GM18502 (cell line): ENCODE data around the gene ARMC7.
A peak's percentile ranks its signal among the peaks of the same experiment; 100 is the strongest.

Experiments used
- ATAC-seq: cut with Tn5 transposase; IDR thresholded peaks from one replicate; pipeline ENCODE4 v1.9.1; 2021; ENCODE audit warnings: mild to moderate bottlenecking; ENCODE audit not compliant: unreplicated experiment, poor library complexity

Gene ARMC7

GRCh38 chr17:75097865-75098264, 11.9 kb upstream of the ARMC7 start:
- ATAC-seq: no peak

GRCh38 chr17:75098861-75099260, 10.9 kb upstream of the ARMC7 start:
- ATAC-seq: no peak

DNA sequence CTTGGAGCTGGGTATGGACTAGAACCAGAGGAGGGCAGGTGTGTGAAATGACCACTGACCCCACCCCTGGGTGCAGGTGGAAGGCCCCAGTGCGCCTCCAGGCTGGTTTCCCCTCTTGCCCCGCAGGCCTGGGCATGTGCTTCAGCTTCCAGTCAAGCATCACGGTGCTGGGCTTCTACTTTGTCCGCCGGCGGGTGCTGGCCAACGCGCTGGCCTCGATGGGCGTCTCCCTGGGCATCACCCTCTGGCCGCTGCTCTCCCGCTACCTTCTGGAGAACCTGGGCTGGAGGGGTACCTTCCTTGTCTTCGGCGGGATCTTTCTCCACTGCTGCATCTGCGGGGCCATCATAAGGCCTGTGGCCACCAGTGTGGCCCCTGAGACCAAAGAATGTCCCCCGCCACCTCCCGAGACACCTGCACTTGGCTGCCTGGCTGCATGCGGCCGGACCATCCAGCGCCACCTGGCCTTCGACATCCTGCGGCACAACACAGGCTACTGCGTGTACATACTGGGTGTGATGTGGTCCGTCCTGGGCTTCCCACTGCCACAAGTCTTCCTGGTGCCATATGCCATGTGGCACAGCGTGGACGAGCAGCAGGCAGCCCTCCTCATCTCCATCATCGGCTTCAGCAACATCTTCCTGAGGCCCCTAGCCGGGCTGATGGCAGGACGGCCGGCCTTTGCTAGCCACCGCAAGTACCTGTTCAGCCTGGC, 9.7 kb upstream of the ARMC7 start:
- ATAC-seq: no peak

GRCh38 chr17:75102385-75102821, 7.4 kb upstream of the ARMC7 start:
- ATAC-seq: no peak

DNA sequence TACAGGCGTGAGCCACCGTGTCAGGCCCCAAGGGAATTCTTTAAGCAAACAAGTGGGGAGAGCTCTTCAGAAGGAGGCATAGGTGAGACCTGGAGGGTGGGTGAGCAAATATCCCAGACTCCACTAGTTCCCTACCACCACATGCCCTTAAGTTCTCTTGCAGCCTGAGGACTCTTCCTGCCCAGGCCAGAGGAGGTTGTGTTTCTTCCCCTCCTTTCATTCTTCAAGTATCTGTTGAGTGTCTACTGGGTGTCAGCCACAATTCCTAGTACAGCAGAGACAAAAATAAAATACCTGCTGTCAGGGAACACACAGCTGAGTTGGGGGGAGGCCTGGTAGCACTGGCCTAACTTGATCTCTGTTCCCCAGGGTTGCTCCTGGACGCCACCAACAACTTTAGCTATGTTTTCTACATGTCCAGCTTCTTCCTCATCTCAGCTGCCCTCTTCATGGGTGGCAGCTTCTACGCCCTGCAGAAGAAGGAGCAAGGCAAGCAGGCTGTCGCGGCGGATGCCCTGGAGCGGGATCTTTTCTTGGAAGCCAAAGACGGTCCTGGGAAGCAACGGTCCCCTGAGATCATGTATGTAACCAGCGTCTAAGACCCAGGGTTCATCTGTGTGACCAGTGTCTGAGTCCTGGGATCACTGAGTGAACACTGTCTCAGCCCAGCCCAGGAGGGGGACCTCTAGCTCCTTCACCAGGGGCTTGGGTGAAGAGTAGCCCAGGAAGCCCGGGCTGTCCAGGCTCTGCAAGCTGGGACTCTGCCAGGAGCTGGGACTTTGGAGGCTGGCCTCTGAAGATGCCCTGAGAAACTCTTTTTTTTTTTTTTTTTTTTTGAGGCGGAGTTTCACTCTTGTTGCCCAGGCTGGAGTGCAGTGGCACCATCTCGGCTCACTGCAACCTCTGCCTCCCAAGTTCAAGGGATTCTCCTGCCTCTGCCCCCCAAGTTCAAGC, 5.9 kb upstream of the ARMC7 start:
- ATAC-seq: no peak

DNA sequence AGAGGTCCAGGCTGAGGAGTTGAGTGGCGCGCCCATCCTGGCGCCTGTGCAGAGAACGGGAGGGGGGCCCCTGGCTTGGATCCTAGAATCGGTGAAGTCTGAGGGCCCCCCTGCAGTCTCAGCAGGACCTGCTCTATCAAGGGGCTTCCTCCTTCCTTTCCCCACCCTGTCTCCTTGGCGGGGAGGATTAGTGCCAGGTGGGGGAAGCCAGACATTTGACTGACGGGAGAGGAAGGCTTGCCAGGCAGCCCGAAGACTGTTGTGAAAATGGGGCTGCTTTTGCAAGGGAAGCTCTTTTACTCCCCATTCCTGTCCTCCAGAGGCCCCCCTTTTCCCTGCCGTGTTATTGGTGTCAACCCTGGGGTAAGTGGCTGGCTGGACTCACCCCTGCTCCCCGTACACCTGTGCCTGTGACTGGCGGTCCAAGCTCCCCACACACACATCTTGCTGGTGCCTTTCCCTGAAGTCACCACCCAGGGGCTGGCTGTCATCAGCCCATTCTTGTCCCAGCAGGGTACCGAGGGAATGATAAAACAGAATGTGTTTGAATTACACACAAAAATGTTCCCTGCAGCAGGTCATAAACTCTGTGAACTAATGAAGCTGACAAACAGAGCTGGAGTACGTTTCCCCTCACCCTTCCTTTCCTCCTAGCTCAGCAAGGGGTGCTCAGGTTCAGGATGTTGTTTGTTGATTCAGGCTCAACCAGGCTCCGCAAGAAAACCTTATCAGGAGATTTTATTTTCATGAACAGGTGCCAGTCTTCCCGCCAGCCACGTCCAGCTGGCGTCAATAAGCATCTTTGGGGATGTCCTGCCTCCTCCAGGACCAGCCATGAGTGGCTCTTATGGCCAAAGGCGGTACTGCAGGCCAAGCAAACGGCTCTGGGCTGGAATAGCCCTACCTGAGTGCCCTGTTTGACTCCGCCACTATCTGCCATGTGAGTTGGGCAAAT, 4.4 kb upstream of the ARMC7 start:
- no peak for ATAC-seq

GRCh38 chr17:75108193-75108592, 1.6 kb upstream of the ARMC7 start:
- no peak for ATAC-seq

GRCh38 chr17:75109046-75109406, 743 bp upstream of the ARMC7 start:
- ATAC-seq: no peak

GRCh38 chr17:75110234-75110937, 617 bp downstream of the ARMC7 start:
- ATAC-seq: no peak

DNA sequence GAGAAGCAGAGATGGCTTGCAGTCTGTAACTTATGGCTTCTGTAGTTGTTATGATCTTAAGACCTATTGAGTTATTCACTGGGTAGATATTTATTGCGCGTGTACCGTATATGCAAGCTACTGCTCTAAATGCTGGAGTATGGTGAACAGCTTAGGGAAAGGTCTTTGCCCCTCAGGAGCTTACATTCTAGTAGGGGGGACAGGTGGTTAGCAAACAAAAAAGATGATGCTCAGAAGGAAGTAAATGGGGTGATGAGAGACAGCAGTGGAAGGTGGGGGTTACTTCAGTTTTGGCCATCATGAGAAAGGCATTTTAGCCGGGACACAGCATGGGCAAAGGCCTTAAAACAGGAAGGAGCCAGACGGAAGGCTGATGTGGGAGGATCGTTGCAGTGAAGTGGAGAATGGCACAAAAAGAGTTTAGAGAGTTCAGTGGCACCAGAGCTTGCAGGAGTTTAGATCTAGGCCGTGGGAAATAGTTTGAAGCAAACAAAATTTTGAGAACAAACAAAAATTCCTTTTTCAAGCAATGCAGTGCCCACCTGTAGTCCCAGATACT, 2.1 kb downstream of the ARMC7 start:
- ATAC-seq: no peak

DNA sequence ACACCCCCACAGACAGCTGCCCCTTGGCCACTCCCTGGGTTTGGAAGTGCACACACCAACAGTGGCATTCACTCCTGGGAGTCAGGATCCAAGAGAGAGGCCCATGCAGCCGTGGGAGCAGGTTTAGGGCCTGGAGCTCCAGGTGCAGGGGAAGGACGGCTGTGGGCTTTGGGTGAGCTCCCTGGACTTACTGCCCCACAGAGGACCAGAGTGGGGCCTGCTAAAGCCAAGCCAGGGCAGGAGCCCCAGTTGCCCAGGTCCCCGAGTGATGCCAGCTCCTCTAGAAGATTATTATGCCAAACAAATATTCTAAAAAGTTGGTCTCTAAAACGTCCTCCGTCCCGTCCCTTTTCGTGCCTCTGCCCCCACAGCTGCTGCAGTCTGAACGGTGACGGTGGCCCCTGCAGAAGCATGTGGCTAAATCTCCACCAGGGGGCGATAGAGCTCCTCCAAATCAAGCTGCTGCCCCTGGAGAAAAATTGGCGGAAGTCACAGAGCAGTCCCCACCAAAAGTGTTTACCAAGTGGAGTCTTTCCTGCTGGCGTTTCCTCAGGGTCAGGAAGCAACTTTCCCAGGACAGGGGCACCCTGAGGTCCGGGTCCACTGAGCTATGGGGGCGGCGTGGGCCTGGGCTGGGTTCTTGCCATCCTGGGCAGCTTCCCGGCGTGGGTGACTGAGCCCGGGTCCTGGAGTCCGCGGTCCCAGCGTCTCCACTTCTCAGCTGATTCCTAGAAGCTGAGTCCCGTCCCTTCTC, 4.2 kb downstream of the ARMC7 start:
- ATAC-seq: peak; percentile 56

DNA sequence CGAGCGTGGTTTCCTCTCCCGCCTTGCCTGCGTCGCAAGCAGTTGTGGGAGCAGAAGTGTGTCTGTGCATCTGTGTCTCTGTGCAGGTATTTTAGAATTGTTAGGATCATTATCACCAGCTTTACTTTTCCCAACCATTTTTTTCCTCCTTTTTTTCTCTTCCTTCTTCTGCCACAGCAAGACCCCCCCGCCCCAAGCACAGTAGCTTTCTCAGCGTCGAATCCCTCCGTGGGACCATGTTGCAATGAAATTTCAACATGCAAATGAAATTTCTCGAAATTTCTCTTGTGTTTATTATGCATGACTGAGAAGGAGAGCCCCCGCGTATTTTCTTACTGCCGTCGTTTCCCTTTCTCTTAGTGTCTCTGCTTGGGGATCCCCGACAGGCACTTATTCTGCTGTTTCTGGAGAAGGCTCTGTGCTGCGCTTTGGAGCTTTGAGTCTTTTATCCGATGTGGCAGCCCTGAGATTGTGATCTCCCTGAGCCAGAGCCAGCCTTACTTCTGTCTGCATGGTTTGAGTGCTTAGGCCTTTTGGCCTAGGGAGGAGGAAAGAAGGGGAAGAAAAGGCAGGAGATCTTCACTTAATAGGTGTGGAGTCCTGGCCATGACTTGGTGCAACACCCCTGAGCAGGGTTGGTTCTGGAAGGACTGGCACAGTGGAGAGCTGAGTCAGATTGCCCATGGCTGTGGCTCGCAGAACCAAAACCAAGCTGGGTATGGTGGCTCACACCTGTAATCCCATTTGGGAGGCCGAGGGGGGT, 5.0 kb downstream of the ARMC7 start:
- ATAC-seq: no peak

DNA sequence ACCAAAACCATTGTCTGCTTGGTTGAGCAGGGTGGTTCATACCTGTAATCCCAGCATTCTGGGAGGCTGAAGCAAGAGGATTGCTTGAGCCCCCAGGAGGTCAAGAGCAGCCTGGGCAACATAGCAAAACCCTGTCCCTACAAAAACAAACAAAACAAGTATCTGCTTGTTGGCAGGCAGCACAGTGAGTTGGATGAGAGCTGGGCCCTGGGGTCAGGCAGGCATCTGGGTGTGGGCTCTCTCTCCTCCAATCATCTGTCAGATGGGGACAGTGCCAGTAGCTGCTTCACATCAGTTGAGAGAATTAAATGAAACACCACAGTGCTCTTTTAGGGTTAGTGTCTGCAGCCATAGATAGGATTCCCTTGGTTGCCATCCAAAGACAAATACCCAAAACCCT, 5.8 kb downstream of the ARMC7 start:
- ATAC-seq: no peak

GRCh38 chr17:75116737-75117136, 7.0 kb downstream of the ARMC7 start:
- ATAC-seq: no peak

DNA sequence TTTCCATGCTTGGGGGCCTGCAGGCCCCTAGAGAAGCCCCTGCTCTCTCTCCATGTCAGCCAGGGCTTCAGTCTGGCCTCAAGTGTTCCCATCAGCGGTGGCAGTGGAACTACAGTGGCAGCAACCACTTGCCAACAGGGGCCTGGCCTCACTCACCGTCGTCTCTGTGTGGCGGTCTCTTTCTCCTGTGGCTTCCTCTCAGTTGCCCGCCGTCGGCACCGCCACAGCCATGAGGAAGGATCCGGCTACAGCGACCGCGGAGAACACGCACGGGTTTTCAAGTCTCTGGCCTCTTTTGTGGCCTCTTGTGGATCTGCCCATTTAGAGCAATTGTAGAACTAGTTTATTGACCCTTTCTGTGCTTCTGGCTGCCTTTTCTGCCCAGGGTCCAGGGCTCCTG, 8.5 kb downstream of the ARMC7 start:
- ATAC-seq: no peak

GRCh38 chr17:75124041-75124818, 14.5 kb downstream of the ARMC7 start:
- no peak for ATAC-seq

- no peak for ATAC-seq
Measured at GRCh38 chr17:75124819-75125162, 15.0 kb downstream of the ARMC7 start.

DNA sequence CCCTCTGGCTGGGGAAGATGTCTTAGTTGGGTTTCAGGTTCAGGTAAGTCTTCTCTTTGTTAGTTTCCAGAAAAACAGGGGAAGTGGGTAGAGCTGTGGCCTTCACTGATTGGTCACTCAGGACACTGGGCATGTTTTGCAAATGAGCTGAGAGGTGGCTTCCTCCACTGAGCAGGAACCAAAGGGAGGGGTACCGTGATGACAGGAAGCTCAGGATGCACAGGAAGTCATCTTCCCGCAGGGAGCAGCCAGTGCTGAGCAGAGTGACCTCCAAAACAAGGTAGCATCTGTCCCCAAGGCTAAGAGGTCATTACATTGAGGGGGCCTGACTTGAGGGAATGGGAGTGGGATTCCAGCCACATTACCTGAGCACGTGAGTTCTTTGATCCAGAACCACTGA, 16.2 kb downstream of the ARMC7 start:
- ATAC-seq: no peak
